PFSK-1 (cell line): ENCODE results near the gene NRXN3.

Experiments used
- POLR2AphosphoS5 ChIP-seq: IDR thresholded peaks from 2 replicates; pipeline ENCODE4 v1.6.1; 2012; ENCODE audit warnings: low read depth, mild to moderate bottlenecking, control low read depth, low read length, moderate library complexity
- SIN3A ChIP-seq: IDR thresholded peaks from 2 replicates; pipeline ENCODE4 v1.6.1; 2012; ENCODE audit warnings: mild to moderate bottlenecking, low read length, moderate library complexity, borderline replicate concordance; ENCODE audit not compliant: insufficient read depth
- TF ChIP-seq, protein P1 (sequence below), 2 experiments: IDR thresholded peaks; 2 replicates each; pipeline versions ENCODE4 v1.6.1 to v1.8.0; 2011 to 2012; ENCODE audit warnings: low read depth in 2 of 2, low read length in 2 of 2, control low read depth in 1 of 2, inconsistent platforms in 1 of 2, mild to moderate bottlenecking in 1 of 2, moderate library complexity in 1 of 2; ENCODE audit not compliant: insufficient read depth in 1 of 2

DNA sequence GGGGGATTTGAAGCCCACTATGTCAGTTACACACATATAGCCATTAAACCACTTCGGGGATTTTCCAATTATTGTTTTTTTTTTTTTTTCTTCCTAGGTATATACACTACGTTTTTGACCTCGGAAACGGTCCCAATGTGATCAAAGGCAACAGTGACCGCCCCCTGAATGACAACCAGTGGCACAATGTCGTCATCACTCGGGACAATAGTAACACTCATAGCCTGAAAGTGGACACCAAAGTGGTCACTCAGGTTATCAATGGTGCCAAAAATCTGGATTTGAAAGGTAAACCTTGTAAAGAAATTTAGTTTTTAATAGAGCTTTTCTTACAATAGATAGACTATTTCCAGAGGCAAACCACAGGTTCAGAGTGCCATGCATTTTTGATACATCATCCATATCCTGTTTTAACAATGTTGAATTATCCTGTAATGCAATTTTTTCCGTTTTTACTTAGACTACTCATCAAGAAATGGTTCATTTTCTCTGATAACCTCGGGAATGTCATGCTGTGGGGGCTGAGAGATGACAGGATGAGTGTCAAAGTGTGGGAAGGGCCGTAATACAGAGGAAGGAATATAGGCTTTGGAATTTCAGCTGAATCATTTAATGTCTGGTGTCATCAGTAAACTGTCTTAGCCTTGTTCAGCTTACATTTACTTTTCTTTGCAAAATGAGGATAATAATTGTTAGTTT lies 797.1 kb downstream of the NRXN3 start:
- TF ChIP-seq POLR2AphosphoS5 (no peak), SIN3A (no peak)
- TF ChIP-seq, protein P1, sequence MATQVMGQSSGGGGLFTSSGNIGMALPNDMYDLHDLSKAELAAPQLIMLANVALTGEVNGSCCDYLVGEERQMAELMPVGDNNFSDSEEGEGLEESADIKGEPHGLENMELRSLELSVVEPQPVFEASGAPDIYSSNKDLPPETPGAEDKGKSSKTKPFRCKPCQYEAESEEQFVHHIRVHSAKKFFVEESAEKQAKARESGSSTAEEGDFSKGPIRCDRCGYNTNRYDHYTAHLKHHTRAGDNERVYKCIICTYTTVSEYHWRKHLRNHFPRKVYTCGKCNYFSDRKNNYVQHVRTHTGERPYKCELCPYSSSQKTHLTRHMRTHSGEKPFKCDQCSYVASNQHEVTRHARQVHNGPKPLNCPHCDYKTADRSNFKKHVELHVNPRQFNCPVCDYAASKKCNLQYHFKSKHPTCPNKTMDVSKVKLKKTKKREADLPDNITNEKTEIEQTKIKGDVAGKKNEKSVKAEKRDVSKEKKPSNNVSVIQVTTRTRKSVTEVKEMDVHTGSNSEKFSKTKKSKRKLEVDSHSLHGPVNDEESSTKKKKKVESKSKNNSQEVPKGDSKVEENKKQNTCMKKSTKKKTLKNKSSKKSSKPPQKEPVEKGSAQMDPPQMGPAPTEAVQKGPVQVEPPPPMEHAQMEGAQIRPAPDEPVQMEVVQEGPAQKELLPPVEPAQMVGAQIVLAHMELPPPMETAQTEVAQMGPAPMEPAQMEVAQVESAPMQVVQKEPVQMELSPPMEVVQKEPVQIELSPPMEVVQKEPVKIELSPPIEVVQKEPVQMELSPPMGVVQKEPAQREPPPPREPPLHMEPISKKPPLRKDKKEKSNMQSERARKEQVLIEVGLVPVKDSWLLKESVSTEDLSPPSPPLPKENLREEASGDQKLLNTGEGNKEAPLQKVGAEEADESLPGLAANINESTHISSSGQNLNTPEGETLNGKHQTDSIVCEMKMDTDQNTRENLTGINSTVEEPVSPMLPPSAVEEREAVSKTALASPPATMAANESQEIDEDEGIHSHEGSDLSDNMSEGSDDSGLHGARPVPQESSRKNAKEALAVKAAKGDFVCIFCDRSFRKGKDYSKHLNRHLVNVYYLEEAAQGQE (IDR thresholded peaks at IDR 0.05; ENCODE audit: insufficient read depth in 1 of 2, low read depth in 2 of 2, low read length in 2 of 2): no peak
